H9 (cell line): ENCODE data around the gene FREM1. TPM values are rescaled to one million over a fixed set of nuclear protein-coding genes. Genes with fewer than 3 reads are reported as not detected.

ENCODE experiments used
- DNase-seq: peaks from one replicate; pipeline ENCODE4 v3.0.0-alpha.2; 2017
- H2AFZ ChIP-seq: one replicate; pipeline ENCODE4 v1.6.1; 2013; ENCODE audit warnings: mild to moderate bottlenecking, low read length, control low read depth, moderate library complexity
- H2AK5ac ChIP-seq: 2 replicates; pipeline ENCODE4 v1.6.1; 2013; ENCODE audit warnings: low read length, control low read depth, mixed read lengths; ENCODE audit not compliant: insufficient read length
- H2BK120ac ChIP-seq: one replicate; pipeline ENCODE4 v1.6.1; 2013; ENCODE audit warnings: low read depth, mild to moderate bottlenecking, low read length, control low read depth, inconsistent platforms; ENCODE audit not compliant: poor library complexity, severe bottlenecking
- H2BK12ac ChIP-seq: 2 replicates; pipeline ENCODE4 v1.6.1; 2013; ENCODE audit warnings: low read length, control low read depth, mixed read lengths, low read depth; ENCODE audit not compliant: insufficient read length
- H2BK15ac ChIP-seq: 2 replicates; pipeline ENCODE4 v1.6.1; 2013; ENCODE audit warnings: low read depth, low read length, control low read depth
- H2BK20ac ChIP-seq: one replicate; pipeline ENCODE4 v1.6.1; 2013; ENCODE audit warnings: low read depth, mild to moderate bottlenecking, low read length, control low read depth, inconsistent platforms; ENCODE audit not compliant: poor library complexity, severe bottlenecking
- H2BK5ac ChIP-seq: 2 replicates; pipeline ENCODE4 v1.6.1; 2013; ENCODE audit warnings: low read length, control low read depth, mixed read lengths; ENCODE audit not compliant: insufficient read length
- H3K14ac ChIP-seq: 2 replicates; pipeline ENCODE4 v1.6.1; 2013; ENCODE audit warnings: low read length, control low read depth; ENCODE audit not compliant: insufficient read depth
- H3K18ac ChIP-seq: 2 replicates; pipeline ENCODE4 v1.6.1; 2013; ENCODE audit warnings: low read depth, mild to moderate bottlenecking, mixed read lengths, low read length, control low read depth; ENCODE audit not compliant: insufficient read length
- H3K23ac ChIP-seq: 2 replicates; pipeline ENCODE4 v1.6.1; 2013; ENCODE audit warnings: low read length, control low read depth, mixed read lengths, low read depth; ENCODE audit not compliant: insufficient read length
- H3K23me2 ChIP-seq: 2 replicates; pipeline ENCODE4 v1.6.1; 2013; ENCODE audit warnings: low read depth, mild to moderate bottlenecking, mixed read lengths, low read length, control low read depth; ENCODE audit not compliant: insufficient read length, poor library complexity, severe bottlenecking
- H3K27ac ChIP-seq: 2 replicates; pipeline ENCODE4 v1.5.1; 2013; ENCODE audit warnings: low read length, control low read depth, mixed read lengths, low read depth; ENCODE audit not compliant: insufficient read length
- H3K27me3 ChIP-seq: 2 replicates; pipeline ENCODE4 v1.6.1; 2013; ENCODE audit warnings: low read length, control low read depth, inconsistent platforms; ENCODE audit not compliant: insufficient read depth
- H3K4ac ChIP-seq: 2 replicates; pipeline ENCODE4 v1.6.1; 2013; ENCODE audit warnings: low read depth, mild to moderate bottlenecking, control low read depth, inconsistent platforms, low read length, moderate library complexity
- H3K4me1 ChIP-seq: 2 replicates; pipeline ENCODE4 v1.6.1; 2013; ENCODE audit warnings: low read length, control low read depth, inconsistent platforms; ENCODE audit not compliant: insufficient read depth
- H3K4me2 ChIP-seq: 2 replicates; pipeline ENCODE4 v1.6.1; 2013; ENCODE audit warnings: low read length, control low read depth, mixed read lengths; ENCODE audit not compliant: insufficient read length, insufficient read depth
- H3K56ac ChIP-seq: 2 replicates; pipeline ENCODE4 v1.6.1; 2013; ENCODE audit warnings: low read depth, mild to moderate bottlenecking, mixed read lengths, low read length, control low read depth; ENCODE audit not compliant: insufficient read length
- H3K79me1 ChIP-seq: 2 replicates; pipeline ENCODE4 v1.6.1; 2013; ENCODE audit warnings: low read depth, mild to moderate bottlenecking, moderate library complexity, low read length, control low read depth, inconsistent platforms; ENCODE audit not compliant: insufficient read depth, poor library complexity, severe bottlenecking
- H3K79me2 ChIP-seq: 2 replicates; pipeline ENCODE4 v1.6.1; 2013; ENCODE audit warnings: low read length, control low read depth, inconsistent platforms; ENCODE audit not compliant: insufficient read depth
- H3K9ac ChIP-seq: 2 replicates; pipeline ENCODE4 v1.6.1; 2013; ENCODE audit warnings: low read length, control low read depth, mixed read lengths; ENCODE audit not compliant: insufficient read length; ENCODE audit errors: extremely low read depth
- H3K9me3 ChIP-seq: one replicate; pipeline ENCODE4 v1.6.1; 2013; ENCODE audit warnings: low read depth, low read length, inconsistent platforms; ENCODE audit not compliant: control insufficient read depth
- H3T11ph ChIP-seq: one replicate; pipeline ENCODE4 v1.6.1; 2013; ENCODE audit warnings: mild to moderate bottlenecking, low read length, control low read depth, inconsistent platforms
- H4K20me1 ChIP-seq: one replicate; pipeline ENCODE4 v1.6.1; 2013; ENCODE audit not compliant: control insufficient read depth, insufficient read length, insufficient read depth
- H4K5ac ChIP-seq: 2 replicates; pipeline ENCODE4 v1.6.1; 2013; ENCODE audit warnings: low read depth, mild to moderate bottlenecking, mixed read lengths, low read length, control low read depth; ENCODE audit not compliant: insufficient read length
- H4K8ac ChIP-seq: replicated peaks from 2 replicates; pipeline ENCODE4 v1.6.1; 2013; ENCODE audit warnings: low read length, control low read depth, mixed read lengths, low read depth; ENCODE audit not compliant: insufficient read length
- H4K91ac ChIP-seq: 2 replicates; pipeline ENCODE4 v1.6.1; 2013; ENCODE audit warnings: low read depth, mild to moderate bottlenecking, moderate library complexity, mixed read lengths, low read length, control low read depth; ENCODE audit not compliant: insufficient read length
- H3K27ac Mint-ChIP-seq, 3 experiments: 2 replicates in 2 of 3; 3 replicates in 1 of 3; pipeline ENCODE4 v1.8.0; 2020 to 2021; ENCODE audit warnings: mixed read lengths in 3 of 3, mild to moderate bottlenecking in 1 of 3, moderate library complexity in 1 of 3
- H3K27me3 Mint-ChIP-seq: 2 replicates; pipeline ENCODE4 v1.8.0; 2021; ENCODE audit warnings: low read depth, mild to moderate bottlenecking, moderate library complexity, mixed read lengths
- H3K36me3 Mint-ChIP-seq, 3 experiments: 2 replicates in 2 of 3; 3 replicates in 1 of 3; pipeline ENCODE4 v1.8.0; 2020 to 2021; ENCODE audit warnings: low read depth in 3 of 3, mixed read lengths in 3 of 3; ENCODE audit not compliant: insufficient read depth in 1 of 3
- H3K4me1 Mint-ChIP-seq, 2 experiments: 2 replicates each; pipeline ENCODE4 v1.8.0; 2020; ENCODE audit warnings: mixed read lengths in 2 of 2
- H3K4me3 Mint-ChIP-seq, 2 experiments: 2 replicates in 1 of 2; 3 replicates in 1 of 2; pipeline ENCODE4 v1.8.0; 2020 to 2021; ENCODE audit warnings: mild to moderate bottlenecking in 2 of 2, mixed read lengths in 2 of 2, moderate library complexity in 1 of 2
- H3K9me3 Mint-ChIP-seq, 2 experiments: 2 replicates in 1 of 2; 3 replicates in 1 of 2; pipeline ENCODE4 v1.8.0; 2020; ENCODE audit warnings: mild to moderate bottlenecking in 2 of 2, mixed read lengths in 2 of 2, moderate library complexity in 1 of 2
- WGBS: extraction: QIAGEN DNeasy Blood & Tissue Kit; methylation state at CpG from one replicate; pipeline ENCODE4 v1.1.7; 2013; ENCODE audit warnings: missing lambda C conversion rate, low lambda C conversion rate, mixed read lengths; ENCODE audit not compliant: insufficient read length; ENCODE audit errors: extremely low coverage; 5-methylcytosine and 5-hydroxymethylcytosine counted together
- total RNA-seq: library from RNA; stranded (reverse); gene quantifications from 2 replicates; pipeline ENCODE4 v1.2.1, GENCODE V29; 2021
- TF ChIP-seq, protein P1 (sequence below): fragments of 200-600 bp; sonication (generic); conservative IDR thresholded peaks from 3 replicates; pipeline ENCODE4 v1.8.0; 2021; ENCODE audit warnings: antibody characterized with exemption, mild to moderate bottlenecking

The FREM1 gene
- total RNA-seq, 1 experiment from 2014 or later, result 0.44 TPM

DNA sequence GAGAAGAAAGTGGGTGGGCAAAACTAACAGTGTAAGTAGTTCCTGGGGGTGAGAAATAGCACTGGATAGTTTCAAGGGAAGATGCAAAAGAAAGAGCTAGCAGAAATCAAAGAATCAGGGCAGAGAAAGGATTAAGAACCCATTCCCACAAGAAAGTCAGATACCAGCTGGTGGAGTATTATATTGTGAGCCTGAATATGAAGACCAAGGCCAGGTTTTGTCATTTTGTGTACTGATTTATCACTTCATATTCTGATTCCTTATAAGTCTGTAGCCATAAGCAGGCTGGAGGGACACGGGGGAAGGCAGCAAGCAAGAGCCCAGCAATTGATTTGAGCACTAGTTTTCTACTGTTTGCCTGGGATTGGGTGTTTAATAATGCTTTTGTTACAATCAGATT lies 80.2 kb downstream of the FREM1 start:
- Mint-ChIP-seq H3K36me3 (peaks cover 2 to 10% (median 6%) of the 10 kb centered on the region in 3 experiments; a peak in 6 of 7 replicates), H3K27me3 (no peaks in the 10 kb centered on the region), H3K27ac (no peak overlapping the region), H3K9me3 (peaks cover 0 to 2% of the 10 kb centered on the region in 2 experiments; a peak in 2 of 5 replicates), H3K4me1 (no peaks in the 10 kb centered on the region), H3K4me3 (no peak overlapping the region)
- no peaks in the 10 kb centered on the region for H4K20me1 ChIP-seq
- no peak overlapping the region for H2BK20ac ChIP-seq
- H3K9ac ChIP-seq, result no peak overlapping the region
- no CpG with 5 or more reads among the region's 1 CpG for WGBS
- H4K8ac ChIP-seq, result no peak overlapping the region
- no peak overlapping the region for H3T11ph ChIP-seq
- no peaks in the 10 kb centered on the region for H3K23me2 ChIP-seq
- H3K4me2 ChIP-seq, result no peak overlapping the region
- H3K79me2 ChIP-seq, result no peaks in the 10 kb centered on the region
- no peak overlapping the region for H3K23ac ChIP-seq
- no peak overlapping the region for H4K5ac ChIP-seq
- H3K14ac ChIP-seq, result no peak overlapping the region
- no peak overlapping the region for H3K4ac ChIP-seq
- H2BK120ac ChIP-seq, result no peak overlapping the region
- no peaks in the 10 kb centered on the region for H3K79me1 ChIP-seq
- H3K9me3 ChIP-seq, result no peaks in the 10 kb centered on the region
- H3K4me1 ChIP-seq, result no peaks in the 10 kb centered on the region
- no peak overlapping the region for H2AK5ac ChIP-seq
- H2BK12ac ChIP-seq, result no peak overlapping the region
- H4K91ac ChIP-seq, result no peak overlapping the region
- TF ChIP-seq, protein P1, sequence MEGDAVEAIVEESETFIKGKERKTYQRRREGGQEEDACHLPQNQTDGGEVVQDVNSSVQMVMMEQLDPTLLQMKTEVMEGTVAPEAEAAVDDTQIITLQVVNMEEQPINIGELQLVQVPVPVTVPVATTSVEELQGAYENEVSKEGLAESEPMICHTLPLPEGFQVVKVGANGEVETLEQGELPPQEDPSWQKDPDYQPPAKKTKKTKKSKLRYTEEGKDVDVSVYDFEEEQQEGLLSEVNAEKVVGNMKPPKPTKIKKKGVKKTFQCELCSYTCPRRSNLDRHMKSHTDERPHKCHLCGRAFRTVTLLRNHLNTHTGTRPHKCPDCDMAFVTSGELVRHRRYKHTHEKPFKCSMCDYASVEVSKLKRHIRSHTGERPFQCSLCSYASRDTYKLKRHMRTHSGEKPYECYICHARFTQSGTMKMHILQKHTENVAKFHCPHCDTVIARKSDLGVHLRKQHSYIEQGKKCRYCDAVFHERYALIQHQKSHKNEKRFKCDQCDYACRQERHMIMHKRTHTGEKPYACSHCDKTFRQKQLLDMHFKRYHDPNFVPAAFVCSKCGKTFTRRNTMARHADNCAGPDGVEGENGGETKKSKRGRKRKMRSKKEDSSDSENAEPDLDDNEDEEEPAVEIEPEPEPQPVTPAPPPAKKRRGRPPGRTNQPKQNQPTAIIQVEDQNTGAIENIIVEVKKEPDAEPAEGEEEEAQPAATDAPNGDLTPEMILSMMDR, result no peak
- H3K27ac ChIP-seq, result no peak overlapping the region
- H3K27me3 ChIP-seq, result no peaks in the 10 kb centered on the region
- H2BK15ac ChIP-seq, result no peak overlapping the region
- DNase-seq, result no peak
- H3K18ac ChIP-seq, result no peak overlapping the region
- H2BK5ac ChIP-seq, result no peak overlapping the region
- no peak overlapping the region for H2AFZ ChIP-seq
- H3K56ac ChIP-seq, result no peak overlapping the region
